ENCODE data around the gene RASSF4.

- TF ChIP-seq CTCF (IDR thresholded peaks at IDR 0.05; ENCODE audit: insufficient read depth, low read depth, low read length) (no peak), EZH2 (IDR thresholded peaks at IDR 0.05; ENCODE audit: insufficient read depth, low read length) (no peak)
These were observed 37.6 kb upstream of the RASSF4 start for GRCh38 chr10:44922021-44922420.

Measured in astrocyte (in vitro differentiated cells and primary cell).